OCI-LY1 (cell line): ENCODE results near the gene NABP1.

Experiments used
- EZH2 ChIP-seq: fragments of 200-600 bp; sonication (generic), shearing (Covaris generic); IDR thresholded peaks from 2 replicates; pipeline ENCODE4 v1.8.0; 2017; ENCODE audit warnings: borderline replicate concordance, mixed run types, mild to moderate bottlenecking, antibody characterized with exemption, low read length, moderate library complexity, mixed read lengths
- TF ChIP-seq, protein P1 (sequence below): fragments of 200-600 bp; sonication (generic), shearing (Covaris generic); IDR thresholded peaks from 2 replicates; pipeline ENCODE4 v1.5.1; 2017; ENCODE audit warnings: mild to moderate bottlenecking, antibody characterized with exemption, low read length, moderate library complexity, mixed read lengths

DNA sequence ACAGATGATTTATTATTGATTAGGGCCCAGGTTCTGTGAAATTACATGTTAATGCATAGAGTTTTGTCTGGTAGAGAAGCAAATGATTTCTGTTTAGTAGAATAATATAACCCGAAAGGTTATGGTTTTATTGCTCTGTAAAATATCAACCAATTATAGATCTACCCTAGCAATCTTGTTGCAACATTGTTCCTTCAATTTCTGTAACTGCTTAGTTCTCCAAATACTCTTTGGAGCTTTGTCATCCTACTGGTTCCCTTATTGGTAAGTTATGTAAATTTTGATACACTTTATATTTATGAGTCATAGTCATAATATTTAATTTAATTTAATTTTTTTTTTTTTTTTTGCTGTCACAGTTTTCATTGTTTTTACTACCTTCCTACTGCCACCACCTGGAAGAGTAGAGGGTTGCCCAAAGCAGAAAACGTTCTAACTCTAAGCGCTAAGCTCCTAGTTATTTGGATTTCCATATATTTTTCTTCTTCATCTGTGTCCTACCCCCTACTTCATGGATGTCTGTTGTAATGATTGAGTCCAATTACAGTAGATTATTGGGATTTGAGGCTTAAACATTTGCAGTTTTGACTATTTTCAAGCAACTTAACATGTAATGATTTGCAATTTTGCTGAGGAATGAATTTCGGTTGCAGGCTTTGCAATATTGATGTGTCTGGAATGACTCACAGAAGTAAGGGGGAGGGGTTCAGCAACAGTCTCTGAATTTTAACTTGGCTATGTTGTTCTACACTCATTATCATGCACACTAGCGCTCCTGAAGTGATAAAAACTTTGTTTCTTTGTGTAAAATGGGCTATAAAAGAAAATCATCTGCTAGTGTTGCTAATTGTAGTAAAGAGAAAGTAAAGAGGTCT lies 51.1 kb downstream of the NABP1 start:
- TF ChIP-seq EZH2, result no peak
- TF ChIP-seq, protein P1, sequence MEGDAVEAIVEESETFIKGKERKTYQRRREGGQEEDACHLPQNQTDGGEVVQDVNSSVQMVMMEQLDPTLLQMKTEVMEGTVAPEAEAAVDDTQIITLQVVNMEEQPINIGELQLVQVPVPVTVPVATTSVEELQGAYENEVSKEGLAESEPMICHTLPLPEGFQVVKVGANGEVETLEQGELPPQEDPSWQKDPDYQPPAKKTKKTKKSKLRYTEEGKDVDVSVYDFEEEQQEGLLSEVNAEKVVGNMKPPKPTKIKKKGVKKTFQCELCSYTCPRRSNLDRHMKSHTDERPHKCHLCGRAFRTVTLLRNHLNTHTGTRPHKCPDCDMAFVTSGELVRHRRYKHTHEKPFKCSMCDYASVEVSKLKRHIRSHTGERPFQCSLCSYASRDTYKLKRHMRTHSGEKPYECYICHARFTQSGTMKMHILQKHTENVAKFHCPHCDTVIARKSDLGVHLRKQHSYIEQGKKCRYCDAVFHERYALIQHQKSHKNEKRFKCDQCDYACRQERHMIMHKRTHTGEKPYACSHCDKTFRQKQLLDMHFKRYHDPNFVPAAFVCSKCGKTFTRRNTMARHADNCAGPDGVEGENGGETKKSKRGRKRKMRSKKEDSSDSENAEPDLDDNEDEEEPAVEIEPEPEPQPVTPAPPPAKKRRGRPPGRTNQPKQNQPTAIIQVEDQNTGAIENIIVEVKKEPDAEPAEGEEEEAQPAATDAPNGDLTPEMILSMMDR, result 0 out of 2 replicates have a peak, but pooled peaks have one; percentile 13
